HepG2 (cell line): Measurements from ENCODE around the gene SAP25. TPM values are rescaled to one million over a fixed set of nuclear protein-coding genes. Genes with fewer than 3 reads are reported as not detected.

Experiments used
- ATAC-seq: fragments of 200-7000 bp; cut with Tn5 transposase; 3 replicates; pipeline ENCODE4 v1.9.1; 2020; ENCODE audit warnings: mild to moderate bottlenecking, moderate library complexity
- BruUV-seq: library from RNA; stranded (reverse); fragments of 400-500 nt; replicated peaks from 2 replicates; lab custom pipeline; 2021; lab: Mats Ljungman, UMichigan
- CTCF ChIA-PET: fragments of 300-600 bp; formaldehyde crosslinking; extraction: SDS; loops from one replicate; lab custom pipeline; 2021; ENCODE audit warnings: low total read pairs, inconsistent platforms, low intra/inter-chr PET ratio; lab: Yijun Ruan, JAX
- POLR2A ChIA-PET: fragments of 350-600 bp; sonication (Branson Sonifier 250); formaldehyde crosslinking; loops from one replicate; lab custom pipeline; 2020; ENCODE audit warnings: antibody characterized with exemption, inconsistent platforms; lab: Yijun Ruan, JAX
- DNase-seq: peaks from one replicate; pipeline ENCODE4 v3.0.0-alpha.2; 2015; ENCODE audit warnings: low spot score
- FAIRE-seq: peaks from 3 replicates; lab custom pipeline; 2011; peaks lifted over from hg19 to GRCh38; lab: Jason Lieb, UNC
- H2AFZ ChIP-seq: one replicate; pipeline ENCODE4 v1.6.1; 2011; ENCODE audit warnings: low read length, inconsistent platforms
- H3K27ac ChIP-seq: fragments of 300-600 bp; 3 replicates; pipeline ENCODE4 v1.8.0; 2011; ENCODE audit warnings: mixed run types, mild to moderate bottlenecking, mixed read lengths, low read length, inconsistent platforms; ENCODE audit not compliant: insufficient read depth; ENCODE audit errors: extremely low read length
- H3K27me3 ChIP-seq, 2 experiments: fragments of 200-600 bp in 1 of 2; 2 replicates in 1 of 2; 3 replicates in 1 of 2; pipeline versions ENCODE4 v1.6.0 to v1.8.0; 2011; ENCODE audit warnings: low read length in 2 of 2, mild to moderate bottlenecking in 2 of 2, moderate library complexity in 2 of 2, inconsistent platforms in 1 of 2; ENCODE audit not compliant: insufficient read depth in 2 of 2, control insufficient read depth in 1 of 2
- H3K36me3 ChIP-seq, 2 experiments: fragments of 200-600 bp in 1 of 2; replicated peaks in 1 of 2; 2 replicates in 1 of 2; 3 replicates in 1 of 2; pipeline versions ENCODE4 v1.5.1 to v1.8.0; 2011; ENCODE audit warnings: low read length in 2 of 2, inconsistent platforms in 1 of 2; ENCODE audit not compliant: insufficient read depth in 2 of 2, control insufficient read depth in 1 of 2
- H3K4me1 ChIP-seq: 2 replicates; pipeline ENCODE4 v1.5.1; 2012; ENCODE audit warnings: low read length, inconsistent platforms; ENCODE audit not compliant: insufficient read depth
- H3K4me2 ChIP-seq: 2 replicates; pipeline ENCODE4 v1.6.0; 2011; ENCODE audit warnings: low read depth, low read length, inconsistent platforms
- H3K4me3 ChIP-seq, 3 experiments: fragments of 200-600 bp in 1 of 3; sonication (generic), shearing (Covaris generic) in 1 of 3; replicated peaks in 1 of 3; 2 replicates each; pipeline ENCODE4 v1.5.1; 2011 to 2016; ENCODE audit warnings: low read length in 3 of 3, inconsistent platforms in 2 of 3, low read depth in 2 of 3, mild to moderate bottlenecking in 2 of 3, control low read depth in 1 of 3, mixed read lengths in 1 of 3; ENCODE audit not compliant: insufficient read depth in 1 of 3
- H3K79me2 ChIP-seq: one replicate; pipeline ENCODE4 v1.6.1; 2011; ENCODE audit warnings: low read length, inconsistent platforms; ENCODE audit not compliant: insufficient read depth
- H3K9ac ChIP-seq: 2 replicates; pipeline ENCODE4 v1.6.0; 2011; ENCODE audit warnings: mild to moderate bottlenecking, low read depth, low read length, inconsistent platforms; ENCODE audit not compliant: insufficient read depth
- H3K9me3 ChIP-seq: 2 replicates; pipeline ENCODE4 v1.5.1; 2012; ENCODE audit warnings: mild to moderate bottlenecking, low read length
- H4K20me1 ChIP-seq: 2 replicates; pipeline ENCODE4 v1.6.0; 2011; ENCODE audit warnings: inconsistent platforms, mild to moderate bottlenecking, low read length, moderate library complexity; ENCODE audit not compliant: insufficient read depth
- ATF2 ChIP-seq: sonication (generic); formaldehyde crosslinking; IDR thresholded peaks from 2 replicates; pipeline ENCODE4 v1.4.0; 2020; ENCODE audit warnings: missing genetic modification reagents
- CREM ChIP-seq, 2 experiments: sonication (generic) in 1 of 2; formaldehyde crosslinking in 1 of 2; IDR thresholded peaks; 2 replicates each; pipeline versions ENCODE4 v1.4.0 to v1.6.1; 2016 to 2020; ENCODE audit warnings: antibody characterized with exemption in 1 of 2, mild to moderate bottlenecking in 1 of 2, missing genetic modification reagents in 1 of 2
- CTCF ChIP-seq: sonication (generic); formaldehyde crosslinking; IDR thresholded peaks from 2 replicates; pipeline ENCODE4 v1.5.0; 2020; ENCODE audit warnings: mild to moderate bottlenecking, missing genetic modification reagents, moderate library complexity
- FOXA1 ChIP-seq, 2 experiments: fragments of 450-650 bp in 1 of 2; sonication (generic) in 1 of 2; formaldehyde crosslinking in 1 of 2; IDR thresholded peaks; 2 replicates each; pipeline versions ENCODE4 v1.4.0 to v1.6.1; 2016 to 2020; ENCODE audit warnings: missing genetic modification reagents in 1 of 2
- SRF ChIP-seq: IDR thresholded peaks from 2 replicates; pipeline ENCODE4 v1.6.1; 2011; ENCODE audit warnings: mild to moderate bottlenecking, low read depth, low read length, moderate library complexity
- ZBTB33 ChIP-seq: sonication (generic); formaldehyde crosslinking; IDR thresholded peaks from 2 replicates; pipeline ENCODE4 v1.4.0; 2020; ENCODE audit warnings: missing genetic modification reagents
- ZNF335 ChIP-seq: sonication (generic); formaldehyde crosslinking; IDR thresholded peaks from 2 replicates; pipeline ENCODE4 v1.4.0; 2020; ENCODE audit warnings: missing genetic modification reagents
- ZNF382 ChIP-seq: sonication (generic); formaldehyde crosslinking; IDR thresholded peaks from 2 replicates; pipeline ENCODE4 v1.5.0; 2020; ENCODE audit warnings: missing genetic modification reagents, mild to moderate bottlenecking, borderline replicate concordance
- ZNF761 ChIP-seq: sonication (generic); formaldehyde crosslinking; conservative IDR thresholded peaks from 2 replicates; pipeline ENCODE4 v1.4.0; 2020; ENCODE audit warnings: mild to moderate bottlenecking, missing genetic modification reagents
- ZNF782 ChIP-seq: sonication (generic); formaldehyde crosslinking; IDR thresholded peaks from 2 replicates; pipeline ENCODE4 v1.4.0; 2020; ENCODE audit warnings: missing genetic modification reagents, mild to moderate bottlenecking, borderline replicate concordance
- ZNF879 ChIP-seq: sonication (generic); formaldehyde crosslinking; IDR thresholded peaks from 2 replicates; pipeline ENCODE4 v1.8.1; 2023; ENCODE audit warnings: missing genetic modification reagents
- ZNF891 ChIP-seq: sonication (generic); formaldehyde crosslinking; IDR thresholded peaks from 2 replicates; pipeline ENCODE4 v1.5.0; 2020; ENCODE audit warnings: mild to moderate bottlenecking, missing genetic modification reagents
- WGBS: methylation state at CpG from one replicate; pipeline ENCODE4 v1.1.6; 2017; ENCODE audit warnings: low lambda C conversion rate; 5-methylcytosine and 5-hydroxymethylcytosine counted together
- in situ Hi-C: cut with HindIII; loops from 2 replicates; pipeline ENCODE4 v1.10.0; 2017; ENCODE audit warnings: low pct_unique_long_range_greater_than_20kb; ENCODE audit not compliant: extremely low pct_ligation_motif_present
- intact Hi-C: fragments of 100-400 bp; cut with micrococcal nuclease; formaldehyde crosslinking; loops from one replicate; pipeline ENCODE4 v1.10.0; 2022; ENCODE audit not compliant: unreplicated experiment
- polyA plus RNA-seq, 8 experiments: library from polyadenylated mRNA; depleted of rRNA in 3 of 8; stranded (reverse) in 7 of 8; unstranded in 1 of 8; fragments of >200 nt; fragmentation: Illumina TruSeq in 4 of 8; extraction: Trizol in 4 of 8; gene quantifications; 2 replicates each; pipeline versions ENCODE4 v1.2.1 to v1.2.3, GENCODE V29; 2011 to 2016; ENCODE audit warnings: low read depth in 4 of 8, missing spikeins in 1 of 8, mixed read lengths in 1 of 8; ENCODE audit not compliant: insufficient read depth in 1 of 8
- total RNA-seq, 5 experiments: library from RNA; depleted of rRNA; stranded (reverse); fragments of >200 nt; fragmentation: Illumina TruSeq; extraction: Trizol; gene quantifications; 2 replicates each; pipeline ENCODE4 v1.2.3, GENCODE V29; 2016; ENCODE audit warnings: low read depth in 1 of 5

SAP25 gene
- total and polyA plus RNA-seq, 2 of the 13 experiments (the other 11 are each of a cell fraction or from before 2014, with no cell fraction given), result 0.15 to 0.20 TPM

GRCh38 chr7:100604028-100604975, 30.6 kb upstream of the SAP25 start:
- CTCF ChIA-PET, result no interaction called here
- peaks cover 41% of the 10 kb centered on the region for H3K4me1 ChIP-seq
- H3K4me3 ChIP-seq, result no peak overlapping the region
- TF ChIP-seq ZNF782 (no peak), ZNF891 (no peak), ZBTB33 (CRISPR knock-in tag) (peak; percentile 92)
- H3K4me2 ChIP-seq, result no peak overlapping the region
- DNase-seq (no peak), FAIRE-seq (no peak), ATAC-seq (no peak)
- no peaks in the 10 kb centered on the region for H3K9me3 ChIP-seq
- H2AFZ ChIP-seq, result no peak overlapping the region
- no TSS peak for BruUV-seq
- intact Hi-C loops (no loop called here), in situ Hi-C loops (no loop called here)
- POLR2A ChIA-PET, result interaction anchor here (2.9 kb wide), 1 partner anchor 18 kb away, joined by 19 read pairs; the partner anchor contains the start of genes FBXO24 and LRCH4
- 95% methylated on average over 42 of the region's 70 CpGs for WGBS
- no peaks in the 10 kb centered on the region for H4K20me1 ChIP-seq
- H3K9ac ChIP-seq, result no peak overlapping the region
- H3K36me3 ChIP-seq, result no peaks in the 10 kb centered on the region
- no peak overlapping the region for H3K27ac ChIP-seq
- no peaks in the 10 kb centered on the region for H3K79me2 ChIP-seq
- H3K27me3 ChIP-seq, result 0 out of 5 replicates have a peak, but pooled peaks cover 0 to 2% of the 10 kb centered on the region in 2 experiments

GRCh38 chr7:100603726-100604027, 30.0 kb upstream of the SAP25 start:
- intact Hi-C loops, result no loop called here
- CTCF ChIA-PET, result no interaction called here
- no peak overlapping the region for H3K4me3 ChIP-seq
- TF ChIP-seq ZNF382, result no peak
- no peak for TF ChIP-seq SRF
- no peak for TF ChIP-seq ZNF879 (CRISPR knock-in tag)
- TF ChIP-seq CTCF (CRISPR knock-in tag), result no peak
- no peak for TF ChIP-seq ZNF761 (CRISPR knock-in tag)
- TF ChIP-seq ZNF335 (CRISPR knock-in tag), result no peak
- TF ChIP-seq CREM (IDR thresholded peaks at IDR 0.05), result no peak
- TF ChIP-seq CREM (CRISPR knock-in tag; IDR thresholded peaks at IDR 0.05), result no peak
- no peak for TF ChIP-seq FOXA1 (IDR thresholded peaks at IDR 0.05)
- TF ChIP-seq FOXA1 (CRISPR knock-in tag; IDR thresholded peaks at IDR 0.05), result no peak
- TF ChIP-seq ATF2 (CRISPR knock-in tag), result no peak

More at GRCh38 chr7:100603726-100604027, 30.0 kb upstream of the SAP25 start:
- Histone ChIP-seq H3K27me3 (0 out of 5 replicates have a peak, but pooled peaks cover 0 to 2% of the 10 kb centered on the region in 2 experiments), H2AFZ (no peak overlapping the region), H3K9ac (no peak overlapping the region), H4K20me1 (no peaks in the 10 kb centered on the region), H3K36me3 (no peaks in the 10 kb centered on the region), H3K79me2 (no peaks in the 10 kb centered on the region), H3K4me2 (no peak overlapping the region), H3K9me3 (no peaks in the 10 kb centered on the region), H3K27ac (no peak overlapping the region), H3K4me1 (peaks cover 44% of the 10 kb centered on the region)
- BruUV-seq, result no TSS peak
- POLR2A ChIA-PET, result interaction anchor here (2.7 to 2.9 kb wide), 2 partner anchors 9 to 18 kb away, joined by 16 to 19 read pairs; partner anchors contain the start of genes FBXO24, LRCH4 and MOSPD3
- DNase-seq, result no peak
- 86% methylated on average over 6 of the region's 10 CpGs for WGBS
- no peak for FAIRE-seq
- in situ Hi-C loops, result no loop called here
- ATAC-seq, result no peak
